Measurements from ENCODE around the gene LY9. TPM values are rescaled to one million over a fixed set of nuclear protein-coding genes. Genes with fewer than 3 reads are reported as not detected.
"Not testable (repeated sequence)": the region's sequence is repeated elsewhere in the genome, so short reads cannot be mapped to it uniquely, and the experiment has no call there.

Gene LY9
- total and polyA plus RNA-seq, 2 experiments from 2014 or later: not detected

- TF ChIP-seq ZNF462 (CRISPR knock-in tag; IDR thresholded peaks at IDR 0.05) (no peak), JUNB (IDR thresholded peaks at IDR 0.05; ENCODE audit: unreplicated experiment) (no peak)
Measured at GRCh38 chr1:160866695-160867260, 70.8 kb downstream of the LY9 start (continued).

- not testable (repeated sequence) for H3K27ac ChIP-seq (ENCODE audit: low read depth); H3K36me3 Mint-ChIP-seq (ENCODE audit: low read depth); H3K27me3 ChIP-seq (ENCODE audit: insufficient read depth); H3K9me2 ChIP-seq (ENCODE audit: insufficient read depth); H3K4me1 Mint-ChIP-seq; H3K4me3 ChIP-seq; ATAC-seq; H3K4me2 ChIP-seq; H3K27ac Mint-ChIP-seq; H3F3A ChIP-seq (replicated peaks; ENCODE audit: low read depth); H3K4me1 ChIP-seq (ENCODE audit: insufficient read depth); H3K36me3 ChIP-seq (ENCODE audit: insufficient read depth); H3K4me3 Mint-ChIP-seq; H3K9me3 Mint-ChIP-seq; H3K27me3 Mint-ChIP-seq (ENCODE audit: insufficient read depth, low read depth, poor library complexity); H4K20me1 ChIP-seq (replicated peaks; ENCODE audit: insufficient read depth); DNase-seq (ENCODE audit: low spot score); H3K79me2 ChIP-seq (replicated peaks; ENCODE audit: insufficient read depth)
- H2AFZ ChIP-seq: peak overlapping the region; percentile 43; the same call in 1 of the 2 replicates
Measured at GRCh38 chr1:160867651-160868050, 71.7 kb downstream of the LY9 start.

GRCh38 chr1:160868141-160868540, 72.2 kb downstream of the LY9 start:
- Histone ChIP-seq H3K4me3 (no peak overlapping the region), H3K27ac (ENCODE audit: low read depth) (no peak overlapping the region), H3F3A (replicated peaks; ENCODE audit: low read depth) (no peaks in the 10 kb centered on the region), H3K36me3 (ENCODE audit: insufficient read depth) (no peaks in the 10 kb centered on the region), H2AFZ (peak overlapping the region; percentile 43; the same call in 1 of the 2 replicates), H4K20me1 (replicated peaks; ENCODE audit: insufficient read depth) (no peaks in the 10 kb centered on the region), H3K4me1 (ENCODE audit: insufficient read depth) (0 out of 2 replicates have a peak, but pooled peaks cover 6% of the 10 kb centered on the region), H3K79me2 (replicated peaks; ENCODE audit: insufficient read depth) (no peaks in the 10 kb centered on the region), H3K27me3 (ENCODE audit: insufficient read depth) (no peaks in the 10 kb centered on the region), H3K4me2 (no peak overlapping the region), H3K9me2 (ENCODE audit: insufficient read depth) (no peaks in the 10 kb centered on the region; the same call in 1 of the 2 replicates)
- H3K9me3 Mint-ChIP-seq: no peaks in the 10 kb centered on the region
- no peaks in the 10 kb centered on the region for H3K36me3 Mint-ChIP-seq (ENCODE audit: low read depth)
- DNase-seq (ENCODE audit: low spot score) (no peak), ATAC-seq (no peak)
- H3K4me1 Mint-ChIP-seq: peaks cover 7% of the 10 kb centered on the region; the same call in 2 of the 3 replicates
- H3K27ac Mint-ChIP-seq: no peak overlapping the region
- H3K4me3 Mint-ChIP-seq: no peak overlapping the region
- H3K27me3 Mint-ChIP-seq (ENCODE audit: insufficient read depth, low read depth, poor library complexity): no peaks in the 10 kb centered on the region
- TF ChIP-seq ZNF331 (CRISPR knock-in tag; IDR thresholded peaks at IDR 0.05; ENCODE audit: low read depth) (no peak), EZH2 (IDR thresholded peaks at IDR 0.05; ENCODE audit: low read depth, unreplicated experiment) (no peak), ZNF462 (CRISPR knock-in tag; IDR thresholded peaks at IDR 0.05) (no peak)

Measured in GM23338 (cell line).